Embryonic facial prominence (tissue), 1 donor: Measurements from ENCODE around the gene FRAS1.
"Not testable (repeated sequence)": the region's sequence is repeated elsewhere in the genome, so short reads cannot be mapped to it uniquely, and the experiment has no call there.

Source experiments
- DNase-seq: peaks from one replicate; pipeline ENCODE4 v3.0.0-alpha.2; 2016; ENCODE audit errors: extremely low spot score

The FRAS1 gene

GRCh38 chr4:78162821-78163220 lies 105.7 kb downstream of the FRAS1 start:
- no peak for DNase-seq

GRCh38 chr4:78165758-78166157 lies 108.6 kb downstream of the FRAS1 start:
- no peak for DNase-seq

- DNase-seq = no peak
Observed at GRCh38 chr4:78166622-78167021, 109.5 kb downstream of the FRAS1 start.

GRCh38 chr4:78167510-78167909 lies 110.4 kb downstream of the FRAS1 start:
- DNase-seq = no peak

- no peak for DNase-seq
Observed at GRCh38 chr4:78168029-78168428, 110.9 kb downstream of the FRAS1 start.

- no peak for DNase-seq
Observed at GRCh38 chr4:78169728-78170127, 112.6 kb downstream of the FRAS1 start.

GRCh38 chr4:78171482-78171881 lies 114.4 kb downstream of the FRAS1 start:
- DNase-seq = no peak

- DNase-seq = no peak
Observed at GRCh38 chr4:78174891-78175290, 117.8 kb downstream of the FRAS1 start.

GRCh38 chr4:78179196-78179595 lies 122.1 kb downstream of the FRAS1 start:
- DNase-seq = no peak

GRCh38 chr4:78181681-78182234 lies 124.6 kb downstream of the FRAS1 start:
- DNase-seq = not testable (repeated sequence)

- no peak for DNase-seq
Observed at GRCh38 chr4:78184584-78184983, 127.5 kb downstream of the FRAS1 start.

GRCh38 chr4:78185117-78185516 lies 128.0 kb downstream of the FRAS1 start:
- DNase-seq = no peak

GRCh38 chr4:78186597-78187543 lies 129.7 kb downstream of the FRAS1 start:
- no peak for DNase-seq

GRCh38 chr4:78190068-78190467 lies 132.9 kb downstream of the FRAS1 start:
- DNase-seq = no peak

- DNase-seq = no peak
Observed at GRCh38 chr4:78190595-78190994, 133.5 kb downstream of the FRAS1 start.

GRCh38 chr4:78197947-78198346 lies 140.8 kb downstream of the FRAS1 start:
- DNase-seq = no peak

- no peak for DNase-seq
Observed at GRCh38 chr4:78199984-78200383, 142.9 kb downstream of the FRAS1 start.

GRCh38 chr4:78200949-78201348 lies 143.8 kb downstream of the FRAS1 start:
- DNase-seq = no peak

- DNase-seq = no peak
Observed at GRCh38 chr4:78204176-78204575, 147.1 kb downstream of the FRAS1 start.

GRCh38 chr4:78205591-78205990 lies 148.5 kb downstream of the FRAS1 start:
- DNase-seq = no peak

GRCh38 chr4:78207541-78207940 lies 150.4 kb downstream of the FRAS1 start:
- DNase-seq = no peak

- no peak for DNase-seq
Observed at GRCh38 chr4:78207951-78208350, 150.8 kb downstream of the FRAS1 start.

- not testable (repeated sequence) for DNase-seq
Observed at GRCh38 chr4:78208896-78209295, 151.8 kb downstream of the FRAS1 start.
